GDM1 (cell line): ENCODE results near the gene ARFGEF2.
A peak's percentile ranks its signal among the peaks of the same experiment; 100 is the strongest.
"Not testable (repeated sequence)": the region's sequence is repeated elsewhere in the genome, so short reads cannot be mapped to it uniquely, and the experiment has no call there.

Source experiments
- DNase-seq: peaks from one replicate; lab custom pipeline; 2025; lab: John Stamatoyannopoulos, UW

The ARFGEF2 gene

DNA sequence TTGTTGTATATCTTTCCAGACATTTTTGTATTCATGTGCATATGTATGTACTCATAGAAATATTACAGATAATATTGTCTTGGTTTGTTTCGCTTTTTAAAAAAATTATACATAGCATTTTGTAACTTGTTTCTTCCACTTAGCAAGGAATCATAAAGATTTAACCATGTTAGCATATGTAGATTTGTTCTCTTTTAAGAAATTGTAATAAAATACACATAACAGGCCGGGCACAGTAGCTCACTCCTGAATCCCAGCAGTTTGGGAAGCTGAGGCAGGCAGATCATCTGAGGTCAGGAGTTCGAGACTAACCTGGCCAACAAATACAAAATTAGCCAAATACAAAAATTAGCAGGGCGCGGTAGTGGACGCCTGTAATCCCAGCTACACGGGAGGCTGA is 80.2 kb downstream of the ARFGEF2 start:
- no peak for DNase-seq

GRCh38 chr20:49006446-49006980 is 85.0 kb downstream of the ARFGEF2 start:
- no peak for DNase-seq

DNA sequence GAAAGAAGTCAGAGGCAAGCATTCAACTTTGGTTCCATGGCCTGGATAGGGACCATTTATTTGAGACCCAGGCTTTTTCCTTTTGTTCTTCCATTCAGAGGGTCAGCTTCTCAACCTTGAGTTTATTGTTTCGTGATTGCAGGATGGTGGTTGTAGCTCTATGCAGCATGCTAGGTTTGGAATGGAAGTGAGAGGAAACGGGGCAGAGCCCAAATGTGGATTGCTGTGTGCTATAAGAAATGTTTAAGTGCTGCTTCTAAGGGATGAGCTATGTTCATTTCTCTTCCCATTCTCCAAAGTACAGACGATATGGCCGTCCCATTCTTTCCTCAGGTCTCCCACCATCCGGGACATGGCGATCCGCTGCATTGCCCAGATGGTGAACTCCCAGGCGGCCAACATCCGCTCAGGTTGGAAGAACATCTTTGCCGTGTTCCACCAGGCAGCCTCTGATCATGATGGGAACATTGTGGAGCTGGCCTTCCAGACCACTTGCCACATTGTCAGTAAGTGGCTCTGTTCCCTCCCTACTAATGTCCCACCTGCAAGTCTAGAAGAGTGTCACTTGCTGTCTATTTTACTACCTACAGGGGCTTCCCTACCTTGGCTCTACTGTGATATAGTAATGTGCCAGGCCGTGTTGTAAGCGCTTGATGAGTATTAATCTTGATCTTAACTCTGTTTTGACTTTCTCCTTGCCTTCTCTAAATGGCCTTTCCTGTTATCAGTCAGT is 88.6 kb downstream of the ARFGEF2 start:
- no peak for DNase-seq

- DNase-seq, result no peak
These were observed 102.7 kb downstream of the ARFGEF2 start for GRCh38 chr20:49024220-49024619.

- not testable (repeated sequence) for DNase-seq
These were observed 106.7 kb downstream of the ARFGEF2 start for GRCh38 chr20:49028177-49028576.

GRCh38 chr20:49028684-49029083 is 107.2 kb downstream of the ARFGEF2 start:
- DNase-seq, result no peak

GRCh38 chr20:49029203-49029602 is 107.7 kb downstream of the ARFGEF2 start:
- DNase-seq, result no peak

DNA sequence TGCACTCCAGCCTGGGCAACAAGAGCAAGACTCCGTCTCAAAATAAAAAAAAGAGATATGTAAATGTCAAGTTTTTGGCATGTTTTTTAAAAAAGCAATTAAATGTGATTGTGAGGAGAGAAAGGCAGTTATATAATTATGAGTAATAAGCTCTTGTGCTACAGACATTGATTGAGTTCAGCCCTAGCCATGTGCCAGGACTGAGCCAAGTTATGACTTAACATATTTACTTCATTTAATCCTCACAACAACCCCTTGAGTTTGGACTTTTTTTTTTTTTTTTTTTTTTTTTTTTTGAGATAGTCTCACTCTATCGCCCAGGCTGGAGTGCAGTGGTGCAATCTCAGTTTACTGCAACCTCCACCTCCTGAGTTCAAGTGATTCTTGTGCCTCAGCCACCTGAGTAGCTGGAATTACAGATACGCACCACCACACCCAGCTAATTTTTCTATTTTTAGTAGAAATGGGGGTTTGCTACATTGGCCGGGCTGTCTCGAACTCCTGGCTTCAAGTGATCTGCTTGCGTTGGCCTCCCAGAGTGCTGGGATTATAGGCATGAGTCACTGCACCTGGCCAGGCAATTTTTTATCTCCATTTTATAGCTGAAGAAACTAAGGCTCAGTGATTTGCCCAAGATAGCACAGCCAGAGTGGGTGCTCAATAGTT is 109.6 kb downstream of the ARFGEF2 start:
- DNase-seq, result no peak

DNA sequence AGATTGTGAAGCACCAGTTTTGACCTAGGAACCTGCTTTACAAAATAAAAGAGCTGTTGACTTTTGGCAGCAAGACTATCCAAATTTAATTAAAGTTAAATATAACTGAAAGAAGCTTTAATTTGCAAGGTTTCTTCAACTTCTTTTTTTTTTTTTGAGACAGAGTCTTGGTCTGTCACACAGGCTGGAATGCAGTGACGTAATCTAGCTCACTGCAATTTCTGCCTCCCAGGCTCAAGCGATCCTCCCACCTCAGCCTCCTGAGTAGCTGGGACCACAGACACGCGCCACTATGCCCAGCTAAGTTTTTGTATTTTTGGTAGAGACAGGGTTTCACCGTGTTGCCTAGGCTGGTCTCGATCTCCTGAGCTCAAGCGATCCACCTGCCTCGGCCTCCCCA is 110.9 kb downstream of the ARFGEF2 start:
- DNase-seq, result no peak

DNA sequence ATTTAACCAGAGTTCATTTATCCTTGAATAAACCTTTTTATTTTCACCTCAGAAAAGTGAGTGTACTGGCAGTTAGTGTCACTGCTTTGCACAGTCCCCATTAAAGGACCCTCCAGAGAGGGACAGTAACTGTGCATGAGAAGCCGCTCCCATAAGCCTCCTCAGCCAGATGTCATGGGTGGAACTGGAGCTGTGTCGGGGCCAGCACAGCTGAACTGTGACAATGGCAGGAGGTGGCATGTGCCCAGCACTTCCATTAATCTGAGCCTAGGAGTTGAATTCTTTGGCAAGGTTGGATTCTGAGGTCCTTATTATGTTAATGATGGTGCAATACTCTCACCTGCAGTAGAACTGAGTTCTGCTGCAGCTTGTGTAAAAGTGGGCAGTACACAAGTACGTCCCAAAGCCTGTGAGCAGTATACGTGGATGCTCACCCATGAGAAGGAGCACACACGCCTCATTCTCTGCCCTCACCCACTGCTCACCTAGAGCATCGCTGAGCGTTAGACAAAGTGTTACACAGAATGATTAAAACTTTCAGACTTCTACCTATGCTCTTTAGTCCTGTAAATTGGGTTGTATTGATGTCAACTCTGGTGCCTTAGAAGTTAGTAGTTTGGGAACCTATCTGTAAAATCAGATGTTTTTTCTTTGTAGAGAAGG is 112.7 kb downstream of the ARFGEF2 start:
- DNase-seq, result no peak

DNA sequence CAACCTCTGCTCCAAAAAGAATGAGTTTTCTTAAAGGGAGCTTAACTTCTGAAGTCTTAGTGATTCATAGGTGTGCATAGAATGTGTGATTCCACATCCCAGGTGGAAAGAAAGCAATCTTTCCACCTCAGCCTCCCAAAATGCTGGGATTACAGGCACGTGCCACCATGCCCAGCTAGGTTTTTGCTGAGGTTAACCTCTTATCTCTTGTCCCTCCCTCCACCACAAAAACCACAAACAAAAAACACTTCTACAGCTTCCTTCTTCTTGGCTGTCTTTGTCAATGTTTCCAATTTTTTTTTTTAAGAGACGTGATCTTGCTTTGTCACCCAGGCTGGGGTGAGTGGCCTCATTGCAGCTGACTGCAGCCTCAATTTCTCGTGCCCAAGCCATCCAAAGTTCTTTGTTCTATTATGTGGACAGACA is 116.5 kb downstream of the ARFGEF2 start:
- peak; percentile 67 for DNase-seq

- no peak for DNase-seq
These were observed 118.3 kb downstream of the ARFGEF2 start for GRCh38 chr20:49039854-49040253.

DNA sequence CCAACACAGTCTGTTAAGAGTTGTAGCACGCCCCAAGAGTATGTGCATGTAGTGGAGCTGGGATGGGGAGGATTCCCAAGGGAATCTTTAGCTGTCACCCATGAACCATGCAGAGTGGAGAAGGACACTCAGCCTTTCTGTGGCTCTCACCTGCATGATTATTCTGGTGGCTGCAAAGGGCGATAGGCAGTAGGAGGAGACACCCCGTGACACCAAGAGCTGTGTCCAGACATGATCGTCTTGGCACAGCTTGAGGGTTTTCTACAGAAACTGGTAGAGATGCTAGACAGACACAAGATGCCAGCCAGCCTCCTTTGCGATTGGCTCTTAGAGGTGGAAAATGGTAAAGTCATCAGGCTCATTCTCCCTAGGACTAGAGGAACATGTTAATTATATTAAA is 121.5 kb downstream of the ARFGEF2 start:
- no peak for DNase-seq

- DNase-seq, result no peak
These were observed 124.1 kb downstream of the ARFGEF2 start for GRCh38 chr20:49045440-49046086.

- DNase-seq, result peak; percentile 96
These were observed 124.8 kb downstream of the ARFGEF2 start, which contains the start of gene CSE1L for GRCh38 chr20:49046087-49046900. TSS of gene CSE1L (plus strand) at chr20:49046312. CDS start at chr20:49058464, 12,152 bp downstream.

DNA sequence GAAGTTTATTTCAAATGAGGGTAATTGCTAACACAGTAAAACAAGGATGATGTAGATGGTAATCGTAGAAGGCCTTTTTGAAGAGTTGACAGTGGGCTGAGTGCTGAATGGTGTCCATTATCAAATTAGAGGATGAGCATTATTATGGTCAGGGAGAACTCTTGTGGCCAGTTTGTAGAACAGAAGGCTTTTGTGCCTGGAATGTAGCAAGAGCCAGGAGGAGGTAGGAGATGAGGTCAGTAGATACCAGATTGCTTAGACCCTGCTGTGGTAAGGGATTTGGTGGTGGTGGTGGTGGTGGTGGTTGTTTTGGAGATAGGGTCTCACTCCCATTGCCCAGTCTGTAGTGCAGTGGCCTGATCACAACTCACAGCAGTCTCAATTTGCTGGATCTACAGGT is 130.8 kb downstream of the ARFGEF2 start:
- DNase-seq, result no peak

GRCh38 chr20:49054056-49054643 is 132.6 kb downstream of the ARFGEF2 start:
- no peak for DNase-seq

- no peak for DNase-seq
These were observed 141.8 kb downstream of the ARFGEF2 start for GRCh38 chr20:49063279-49063678.

DNA sequence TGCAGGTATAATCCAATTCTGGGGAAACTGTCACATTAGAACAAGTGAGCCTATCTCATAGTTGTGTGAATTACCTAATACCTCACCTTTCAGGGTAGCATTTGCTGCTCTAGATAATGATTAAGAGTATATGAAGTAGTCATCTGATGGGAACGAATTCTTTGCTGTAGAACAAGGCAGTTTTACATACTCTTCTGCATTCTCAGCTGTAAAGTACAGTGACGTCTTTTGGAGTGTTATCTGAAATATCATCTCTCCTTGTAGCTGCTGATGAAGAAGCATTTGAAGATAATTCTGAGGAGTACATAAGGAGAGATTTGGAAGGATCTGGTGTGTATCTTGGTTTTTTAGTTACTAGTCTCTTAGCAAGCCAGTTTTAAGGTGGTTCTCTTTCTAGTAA is 153.0 kb downstream of the ARFGEF2 start:
- DNase-seq, result no peak

GRCh38 chr20:49078310-49078709 is 156.8 kb downstream of the ARFGEF2 start:
- DNase-seq, result no peak

- not testable (repeated sequence) for DNase-seq
These were observed 160.8 kb downstream of the ARFGEF2 start for GRCh38 chr20:49082295-49082694.
